K562 (cell line): ENCODE measurements around the gene ZNF155. TPM values are rescaled to one million over a fixed set of nuclear protein-coding genes. Genes with fewer than 3 reads are reported as not detected.

Experiments
- CGGBP1 ChIP-seq: fragments of 250-450 bp; sonication (Bioruptor Pico); IDR thresholded peaks from 2 replicates; pipeline ENCODE4 v1.9.0; 2021; ENCODE audit warnings: mild to moderate bottlenecking
- CHD7 ChIP-seq: fragments of 200-600 bp; sonication (generic); IDR thresholded peaks from one replicate; pipeline ENCODE4 v1.6.1; 2012; ENCODE audit warnings: mild to moderate bottlenecking, low read depth, low read length, inconsistent platforms
- CREB3L1 ChIP-seq: fragments of 450-650 bp; IDR thresholded peaks from 2 replicates; pipeline ENCODE4 v1.6.1; 2014; ENCODE audit warnings: low read depth, mild to moderate bottlenecking, moderate library complexity, borderline replicate concordance
- CXXC5 ChIP-seq: fragments of 250-450 bp; sonication (Bioruptor Pico); IDR thresholded peaks from 2 replicates; pipeline ENCODE4 v1.8.0; 2022; ENCODE audit warnings: inconsistent platforms, mild to moderate bottlenecking, moderate library complexity
- ELK3 ChIP-seq: fragments of 450-650 bp; formaldehyde crosslinking; IDR thresholded peaks from 2 replicates; pipeline ENCODE4 v1.4.0; 2020; ENCODE audit warnings: mild to moderate bottlenecking
- KDM2B ChIP-seq: fragments of 250-450 bp; sonication (Bioruptor Pico); IDR thresholded peaks from 2 replicates; pipeline ENCODE4 v1.8.0; 2021; ENCODE audit warnings: mild to moderate bottlenecking, moderate library complexity
- KDM5B ChIP-seq: fragments of 200-600 bp; sonication (generic); IDR thresholded peaks from 2 replicates; pipeline ENCODE4 v1.6.1; 2012; ENCODE audit warnings: low read depth, mild to moderate bottlenecking, moderate library complexity, low read length, control low read depth, inconsistent platforms; ENCODE audit not compliant: insufficient replicate concordance
- NFXL1 ChIP-seq: fragments of 450-650 bp; formaldehyde crosslinking; IDR thresholded peaks from 2 replicates; pipeline ENCODE4 v1.4.0; 2021; ENCODE audit warnings: mild to moderate bottlenecking
- ZNF512 ChIP-seq: IDR thresholded peaks from 2 replicates; pipeline ENCODE4 v1.6.1; 2016; ENCODE audit warnings: missing genetic modification characterization, missing compliant biosample characterization
- ZNF785 ChIP-seq: fragments of 250-450 bp; sonication (Bioruptor Pico); IDR thresholded peaks from 2 replicates; pipeline ENCODE4 v1.4.0; 2020; ENCODE audit warnings: mild to moderate bottlenecking
- polyA plus RNA-seq, 8 experiments: library from polyadenylated mRNA; depleted of rRNA in 4 of 8; stranded (reverse) in 5 of 8; unstranded in 3 of 8; fragments of >200 nt; fragmentation: Nextera tagmentation in 2 of 8; fragmentation: Illumina TruSeq in 1 of 8; extraction: Ambion mirVana in 2 of 8; extraction: Trizol in 1 of 8; gene quantifications; 2 replicates each; pipeline versions ENCODE4 v1.2.1 to v1.2.3, GENCODE V29; 2011 to 2014; ENCODE audit warnings: inconsistent platforms in 1 of 8, missing spikeins in 1 of 8
- total RNA-seq, 7 experiments: library from RNA; depleted of rRNA in 6 of 7; stranded (reverse); fragments of >200 nt in 6 of 7; fragmentation: Illumina TruSeq in 2 of 7; extraction: Trizol in 2 of 7; gene quantifications; 2 replicates each; pipeline versions ENCODE4 v1.2.1 to v1.2.3, GENCODE V29; 2011 to 2021; ENCODE audit warnings: low replicate concordance in 1 of 7

The ZNF155 gene
- total and polyA plus RNA-seq, 9 of the 15 experiments (the other 6 are each of a cell fraction or from before 2014, with no cell fraction given), result 0.09 to 0.76 (median 0.37) TPM

- TF ChIP-seq KDM5B (peak; percentile 64), ZNF785 (CRISPR knock-in tag) (no peak), KDM2B (CRISPR knock-in tag) (no peak), CXXC5 (CRISPR knock-in tag) (peak; percentile 56), CHD7 (no peak), ELK3 (no peak), CREB3L1 (peak; percentile 82), NFXL1 (CRISPR knock-in tag) (no peak), ZNF512 (tag) (no peak), CGGBP1 (no peak)
Measured at GRCh38 chr19:44002566-44003460, 18.8 kb downstream of the ZNF155 start, which contains the start of gene ZNF230 (continued).
